Activated T-cell treated with anti-CD3 and anti-CD28 coated beads for 24 hours (primary cell): ENCODE data around the gene METRN.
A peak's percentile ranks its signal among the peaks of the same experiment; 100 is the strongest.

ENCODE experiments used
- DNase-seq: peaks from one replicate; pipeline ENCODE4 v3.0.0-alpha.2; 2020; ENCODE audit warnings: low read depth

METRN gene

DNA sequence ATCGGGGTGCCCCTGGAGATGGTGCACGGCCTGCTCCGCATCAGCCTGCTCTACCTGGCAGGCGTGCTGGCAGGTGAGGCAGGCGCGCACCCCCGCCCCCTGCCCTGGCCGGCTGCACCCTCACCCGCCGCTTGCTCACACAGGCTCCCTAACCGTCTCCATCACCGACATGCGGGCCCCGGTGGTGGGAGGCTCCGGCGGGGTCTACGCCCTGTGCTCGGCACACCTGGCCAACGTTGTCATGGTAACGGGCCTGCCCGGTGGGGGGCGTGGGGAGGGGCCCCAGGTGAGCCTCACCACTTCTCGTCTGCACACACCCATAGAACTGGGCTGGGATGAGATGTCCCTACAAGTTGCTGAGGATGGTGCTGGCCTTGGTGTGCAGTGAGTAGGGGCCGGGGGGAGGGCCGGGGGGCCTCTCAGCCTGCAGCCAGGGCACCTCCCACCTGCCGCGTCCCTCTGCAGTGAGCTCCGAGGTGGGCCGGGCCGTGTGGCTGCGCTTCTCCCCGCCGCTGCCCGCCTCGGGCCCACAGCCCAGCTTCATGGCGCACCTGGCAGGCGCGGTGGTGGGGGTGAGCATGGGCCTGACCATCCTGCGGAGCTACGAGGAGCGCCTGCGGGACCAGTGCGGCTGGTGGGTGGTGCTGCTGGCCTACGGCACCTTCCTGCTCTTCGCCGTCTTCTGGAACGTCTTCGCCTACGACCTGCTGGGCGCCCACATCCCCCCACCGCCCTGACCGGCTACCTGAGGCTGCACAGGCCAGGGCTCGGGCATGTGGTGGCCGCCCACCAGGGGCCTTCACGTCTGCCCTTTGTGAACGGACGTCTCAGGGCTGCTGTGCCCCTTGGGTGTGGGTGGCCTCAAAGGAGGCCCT lies 37.4 kb upstream of the METRN start:
- DNase-seq = no peak

DNA sequence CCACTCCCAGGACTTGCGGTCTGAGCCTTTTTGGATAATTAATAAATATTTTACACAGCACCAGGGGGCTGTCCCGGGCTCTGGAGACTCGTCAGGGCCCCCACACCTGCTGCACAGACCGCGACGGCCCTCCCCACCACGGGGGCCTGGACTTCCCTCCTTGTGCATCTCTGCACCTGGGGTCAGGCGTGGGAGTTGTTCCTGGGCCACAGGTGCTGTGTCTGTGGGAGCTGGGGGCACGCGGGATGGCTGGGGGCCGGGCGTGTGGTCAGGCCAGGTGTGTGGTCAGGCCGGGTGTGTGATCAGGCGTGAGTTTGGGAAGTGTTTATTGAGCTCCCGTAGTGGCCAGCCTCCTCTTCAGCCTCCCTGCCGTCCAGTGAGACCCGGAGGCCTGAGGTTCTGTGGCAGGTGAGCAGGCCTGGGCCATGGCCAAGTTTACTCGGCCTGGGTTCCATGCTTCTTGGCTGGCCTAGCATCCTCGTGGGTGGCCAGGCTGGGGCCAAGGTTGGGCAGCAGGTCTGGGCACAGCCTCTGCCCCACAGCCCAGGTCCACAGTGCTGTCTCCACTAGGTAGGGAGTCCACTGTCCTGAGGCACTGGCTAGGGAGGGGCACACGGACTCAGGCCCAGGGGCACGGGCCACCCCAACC lies 36.6 kb upstream of the METRN start:
- DNase-seq = no peak

DNA sequence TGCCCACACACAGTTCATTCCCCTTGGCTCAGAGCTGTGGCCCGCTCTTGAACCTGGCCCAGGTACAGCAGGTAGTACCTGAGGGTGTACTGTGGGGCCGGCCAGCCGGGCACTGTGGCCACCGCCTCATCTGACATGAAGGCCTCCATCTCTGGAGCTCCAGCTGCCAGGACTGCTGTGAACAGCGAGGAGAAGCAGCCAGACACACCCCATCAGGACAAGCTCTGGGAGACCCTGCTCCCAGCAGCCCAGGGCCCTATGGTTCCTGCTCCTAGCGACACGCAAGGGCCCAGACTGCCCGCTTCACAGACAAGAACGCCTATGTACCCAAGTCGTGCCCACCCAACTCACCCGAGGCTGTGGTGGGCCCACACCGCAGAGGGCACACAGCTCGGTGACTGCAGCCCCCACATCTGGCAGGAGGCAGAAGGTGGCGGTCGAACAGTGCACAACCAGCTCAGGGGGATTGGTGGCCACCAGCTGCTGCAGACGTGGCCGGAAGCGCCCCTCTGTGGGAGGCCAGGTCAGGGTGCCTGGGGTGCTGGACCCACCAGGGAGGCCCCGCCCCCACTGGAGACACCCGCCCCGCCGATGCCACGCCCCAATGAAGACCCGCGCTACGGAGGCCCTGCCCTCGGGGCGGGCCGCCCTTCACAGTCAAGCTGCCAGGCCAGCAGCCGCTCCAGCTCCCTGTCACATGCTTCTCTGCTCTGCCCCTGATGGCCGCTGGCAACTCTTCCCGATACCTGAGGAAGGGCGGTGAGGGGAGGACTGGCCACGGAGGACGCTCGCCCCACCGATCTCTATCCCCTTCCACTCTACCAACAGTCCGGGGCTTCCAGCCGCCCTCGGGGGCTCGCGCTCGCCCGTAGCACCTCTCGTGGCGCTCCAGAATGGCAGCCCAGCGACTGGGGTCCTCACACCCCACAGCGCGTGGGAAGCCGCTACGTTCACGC lies 35.8 kb upstream of the METRN start:
- no peak for DNase-seq

DNA sequence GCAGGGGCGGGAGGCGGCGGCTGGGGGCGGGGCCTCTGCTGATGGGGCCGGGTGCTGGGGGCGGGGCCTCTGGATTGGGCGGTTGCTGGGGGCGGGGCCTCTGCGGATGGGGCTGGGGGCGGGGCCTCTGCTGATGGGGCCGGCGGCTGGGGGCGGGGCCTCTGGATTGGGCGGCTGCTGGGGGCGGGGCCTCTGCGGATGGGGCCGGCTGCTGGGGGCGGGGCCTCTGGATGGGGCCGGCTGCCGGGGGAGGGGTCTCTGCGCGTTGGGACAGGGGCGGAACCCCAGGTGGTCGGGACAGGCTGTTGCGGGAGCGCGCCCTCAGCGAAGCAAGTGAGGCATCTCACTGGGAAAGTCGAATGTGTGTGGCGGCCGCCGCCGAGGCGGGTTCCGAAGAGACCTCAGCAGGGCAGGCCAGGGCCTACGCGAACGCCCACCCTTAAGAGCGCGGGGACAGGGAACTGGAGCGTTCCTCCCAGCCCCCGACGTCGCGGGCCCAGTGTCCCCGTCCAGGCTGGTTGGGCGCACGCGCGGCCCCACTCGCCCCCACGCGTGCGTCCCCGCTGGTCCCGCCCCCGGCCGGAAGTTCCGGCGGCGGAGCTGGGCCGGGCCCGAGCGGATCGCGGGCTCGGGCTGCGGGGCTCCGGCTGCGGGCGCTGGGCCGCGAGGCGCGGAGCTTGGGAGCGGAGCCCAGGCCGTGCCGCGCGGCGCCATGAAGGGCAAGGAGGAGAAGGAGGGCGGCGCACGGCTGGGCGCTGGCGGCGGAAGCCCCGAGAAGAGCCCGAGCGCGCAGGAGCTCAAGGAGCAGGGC lies 34.9 kb upstream of the METRN start, which contains the start of gene STUB1:
STUB1 (plus strand) TSS at position 597 of the 811 bp plus-strand sequence; CDS start at position 713, 116 bp downstream.
- DNase-seq = peak; percentile 86

DNA sequence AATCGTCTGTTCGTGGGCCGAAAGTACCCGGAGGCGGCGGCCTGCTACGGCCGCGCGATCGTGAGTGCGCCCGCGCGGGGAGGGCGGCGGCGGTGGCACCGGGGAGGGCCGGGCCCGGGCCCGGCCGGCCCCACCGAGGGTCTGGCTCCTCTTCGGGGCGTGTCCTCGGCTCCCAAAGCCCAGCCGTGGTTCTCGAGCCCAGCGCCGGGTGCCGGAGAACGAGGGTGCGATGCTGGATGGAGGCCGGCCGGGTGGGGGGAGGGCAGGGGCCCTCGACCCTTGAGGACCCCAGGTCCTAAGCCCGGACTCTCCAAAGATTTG lies 34.3 kb upstream of the METRN start:
- no peak for DNase-seq

DNA sequence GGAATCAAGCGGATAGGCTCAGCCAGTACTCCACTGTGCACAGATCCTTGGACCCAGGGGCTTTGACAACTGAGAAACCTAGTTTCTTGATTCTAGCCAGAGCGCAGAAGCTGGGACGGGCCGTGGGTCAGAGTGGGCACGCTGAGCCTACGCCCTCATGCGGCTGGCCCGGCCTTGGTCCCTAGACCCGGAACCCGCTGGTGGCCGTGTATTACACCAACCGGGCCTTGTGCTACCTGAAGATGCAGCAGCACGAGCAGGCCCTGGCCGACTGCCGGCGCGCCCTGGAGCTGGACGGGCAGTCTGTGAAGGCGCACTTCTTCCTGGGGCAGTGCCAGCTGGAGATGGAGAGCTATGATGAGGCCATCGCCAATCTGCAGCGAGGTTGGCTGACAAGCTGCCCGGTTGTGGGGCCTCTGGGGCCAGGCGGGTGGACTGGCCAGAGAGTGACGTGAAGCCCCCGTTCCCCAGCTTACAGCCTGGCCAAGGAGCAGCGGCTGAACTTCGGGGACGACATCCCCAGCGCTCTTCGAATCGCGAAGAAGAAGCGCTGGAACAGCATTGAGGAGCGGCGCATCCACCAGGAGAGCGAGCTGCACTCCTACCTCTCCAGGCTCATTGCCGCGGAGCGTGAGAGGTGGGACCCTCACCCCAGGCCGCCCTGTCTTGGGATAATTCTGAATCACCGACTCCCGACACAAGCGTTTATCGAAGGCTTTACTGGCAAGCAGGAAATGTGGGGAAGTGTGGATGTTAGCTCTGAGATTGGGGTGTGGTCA lies 33.8 kb upstream of the METRN start:
- no peak for DNase-seq

DNA sequence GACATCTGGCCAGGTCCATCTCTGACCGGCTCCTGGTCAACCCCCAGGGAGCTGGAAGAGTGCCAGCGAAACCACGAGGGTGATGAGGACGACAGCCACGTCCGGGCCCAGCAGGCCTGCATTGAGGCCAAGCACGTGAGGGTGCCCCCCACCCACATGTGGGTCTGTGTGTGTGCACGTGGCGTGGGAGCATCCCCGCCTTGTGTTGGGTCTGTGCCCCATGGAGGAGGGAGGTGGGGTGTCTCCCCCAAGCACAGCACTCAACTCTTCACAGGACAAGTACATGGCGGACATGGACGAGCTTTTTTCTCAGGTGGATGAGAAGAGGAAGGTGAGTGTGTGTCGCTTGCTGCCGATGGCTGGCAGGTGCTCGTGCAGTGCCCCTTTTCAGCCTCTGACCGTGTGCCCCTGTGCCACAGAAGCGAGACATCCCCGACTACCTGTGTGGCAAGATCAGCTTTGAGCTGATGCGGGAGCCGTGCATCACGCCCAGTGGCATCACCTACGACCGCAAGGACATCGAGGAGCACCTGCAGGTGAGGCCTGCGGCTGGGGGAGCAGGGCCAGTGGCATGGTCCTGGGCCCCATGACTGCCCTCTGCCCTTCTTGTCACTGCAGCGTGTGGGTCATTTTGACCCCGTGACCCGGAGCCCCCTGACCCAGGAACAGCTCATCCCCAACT lies 33.0 kb upstream of the METRN start:
- no peak for DNase-seq

DNA sequence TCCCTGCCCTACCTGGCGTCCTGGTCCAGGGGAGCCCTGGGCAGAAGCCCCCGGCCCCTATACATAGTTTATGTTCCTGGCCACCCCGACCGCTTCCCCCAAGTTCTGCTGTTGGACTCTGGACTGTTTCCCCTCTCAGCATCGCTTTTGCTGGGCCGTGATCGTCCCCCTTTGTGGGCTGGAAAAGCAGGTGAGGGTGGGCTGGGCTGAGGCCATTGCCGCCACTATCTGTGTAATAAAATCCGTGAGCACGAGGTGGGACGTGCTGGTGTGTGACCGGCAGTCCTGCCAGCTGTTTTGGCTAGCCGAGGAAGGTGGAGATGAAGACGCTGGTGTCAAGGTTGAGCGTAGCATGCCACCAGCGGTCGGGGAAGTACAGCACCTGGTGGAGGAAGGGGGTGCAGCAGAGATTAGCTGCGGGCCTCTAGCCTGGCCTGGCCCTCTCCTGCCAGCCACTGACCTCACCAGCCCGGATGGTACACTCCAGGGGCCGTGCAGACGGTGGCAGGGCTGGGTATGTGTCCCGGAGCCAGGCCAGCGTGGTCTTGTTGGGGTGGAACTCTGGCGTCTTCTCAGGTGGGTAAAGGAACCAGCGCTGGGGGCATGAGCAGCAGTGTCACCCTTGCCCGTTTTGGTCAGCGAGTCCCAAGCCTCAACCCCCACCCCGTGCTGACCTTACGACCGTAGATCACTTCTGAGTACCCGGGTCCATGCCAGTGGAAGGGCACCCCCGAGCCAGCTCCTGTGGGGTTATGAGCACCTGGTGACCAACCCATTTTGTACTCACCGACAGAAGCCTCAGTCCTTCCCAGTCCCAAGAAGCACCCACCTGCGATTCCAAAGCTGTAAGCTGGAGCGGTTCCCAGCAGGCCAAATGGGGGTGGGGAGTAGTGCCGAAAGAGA lies 32.2 kb upstream of the METRN start:
- DNase-seq = no peak

DNA sequence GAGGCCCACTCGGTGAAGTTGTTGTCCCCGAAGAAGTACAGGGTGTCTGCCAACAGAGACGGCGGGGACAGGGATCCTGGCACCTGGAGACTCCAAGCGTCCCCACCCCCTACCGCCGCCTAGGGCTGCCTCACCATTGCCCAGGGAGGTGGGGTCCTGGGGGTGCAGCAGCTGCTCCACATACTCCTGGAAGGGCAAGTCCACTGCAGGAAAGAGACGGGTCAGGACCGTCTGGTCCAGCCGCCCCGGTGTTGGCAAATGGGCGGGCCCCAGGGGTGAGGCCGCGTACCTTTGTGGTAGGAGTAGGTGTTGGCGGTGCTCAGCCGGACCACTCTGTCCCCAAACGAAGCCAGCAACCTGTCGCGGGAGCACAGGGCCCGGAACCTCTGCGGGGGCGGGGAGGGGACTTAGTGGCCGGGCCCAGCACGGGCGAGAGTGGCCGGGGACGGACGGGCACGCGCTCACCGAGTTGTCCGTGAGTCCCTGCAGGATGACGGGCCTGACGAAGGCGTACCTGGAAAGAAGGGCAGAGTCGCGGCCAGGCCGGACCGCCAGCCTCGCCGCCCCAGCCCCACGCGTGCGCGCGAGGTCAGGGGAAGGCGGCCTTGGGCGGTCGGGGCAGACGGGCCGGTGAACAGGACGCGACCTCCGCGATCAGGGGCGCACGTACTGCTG lies 31.4 kb upstream of the METRN start:
- no peak for DNase-seq

DNA sequence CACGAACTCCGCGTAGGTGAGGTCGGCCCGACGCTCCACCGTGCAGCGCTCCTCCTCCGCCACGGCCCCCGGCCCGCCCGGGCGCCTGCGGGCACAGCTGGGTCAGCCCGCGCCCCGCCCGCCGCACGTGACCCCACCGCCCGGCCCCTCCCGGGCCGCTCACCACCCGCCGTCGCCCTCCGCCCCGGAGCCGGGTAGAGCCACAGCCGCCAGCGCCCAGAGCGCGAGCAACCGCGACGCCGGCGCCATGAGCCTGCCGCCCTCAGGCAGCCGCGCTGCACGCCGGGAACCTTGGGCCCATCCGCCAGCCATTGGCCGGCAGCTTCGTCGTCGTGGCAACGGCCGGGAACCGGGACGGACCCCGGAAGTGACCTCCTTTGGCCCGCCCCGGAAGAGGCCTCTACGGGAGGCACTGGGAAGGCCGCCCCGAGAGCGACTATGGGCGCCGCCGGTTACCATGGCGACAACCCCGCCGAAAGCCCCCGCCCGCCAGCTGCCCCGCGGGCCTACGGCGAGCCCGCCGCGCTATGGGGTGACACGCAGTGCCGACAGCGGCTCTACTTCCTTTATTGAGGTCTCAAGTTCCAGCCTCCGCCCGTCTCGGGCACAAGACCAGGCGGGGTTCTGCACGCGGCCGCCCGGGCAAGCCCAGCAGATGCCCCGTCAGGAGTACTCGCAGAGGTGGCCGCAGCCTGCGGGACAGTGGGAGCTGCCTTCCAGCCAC lies 30.7 kb upstream of the METRN start, which contains the start of gene JMJD8:
JMJD8 (minus strand) TSS at position 264 of the 724 bp plus-strand sequence; CDS start at position 249, 15 bp downstream.
- DNase-seq = peak; percentile 98

DNA sequence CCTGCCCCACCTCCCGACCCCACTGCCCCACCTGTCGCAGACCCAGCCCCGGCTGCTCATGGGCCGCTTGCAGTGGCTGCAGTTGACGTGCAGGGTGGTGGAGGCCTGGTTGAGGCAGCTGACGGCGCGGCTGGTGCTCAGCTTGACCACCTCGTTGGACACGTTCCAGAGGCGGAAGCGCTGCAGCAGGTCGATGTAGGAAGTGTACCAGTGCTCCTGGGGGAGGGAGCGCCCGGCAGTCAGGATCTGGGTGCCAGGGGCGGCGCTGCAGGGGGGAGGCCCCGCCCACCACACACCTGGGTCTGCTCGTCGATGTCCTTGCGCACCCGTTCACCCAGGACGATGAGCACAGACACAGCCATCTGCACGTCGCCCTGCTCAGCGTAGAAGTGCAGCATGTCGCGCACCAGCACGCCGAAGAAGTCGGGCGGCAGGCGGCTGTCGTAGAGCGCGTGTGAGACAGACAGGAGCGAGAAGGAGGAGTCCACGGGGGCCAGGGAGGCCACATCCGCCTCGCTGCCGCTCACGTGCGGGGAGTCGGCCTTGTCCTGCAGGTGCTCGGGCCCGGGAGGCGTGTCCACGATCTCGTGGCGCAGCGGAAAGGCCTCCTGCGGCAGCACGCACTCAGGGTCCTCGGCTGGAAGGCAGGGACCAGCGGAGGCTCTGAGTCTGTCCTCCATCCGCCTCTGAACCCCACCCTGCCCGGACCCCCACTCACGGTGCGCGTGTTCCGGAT lies 29.8 kb upstream of the METRN start:
- no peak for DNase-seq

DNA sequence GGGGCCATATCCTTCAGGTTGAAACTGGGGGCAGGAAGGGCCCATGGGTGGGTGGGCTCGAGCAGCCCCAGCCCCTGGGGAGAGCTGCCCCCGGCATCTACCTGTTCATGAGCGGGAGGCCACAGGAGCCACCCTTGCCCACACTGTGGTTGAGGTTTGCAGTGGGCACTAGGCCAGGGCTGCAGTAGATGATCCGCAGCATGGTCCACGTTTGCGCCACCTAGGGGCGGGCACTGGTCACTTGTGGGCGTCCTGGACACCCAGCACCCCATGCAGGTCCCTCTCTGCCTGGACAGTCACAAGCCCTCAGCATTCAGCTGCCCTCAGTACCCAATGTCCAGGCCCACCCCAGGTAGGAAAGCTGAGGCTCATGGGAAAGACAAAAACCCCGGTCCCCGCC lies 29.0 kb upstream of the METRN start:
- DNase-seq = no peak

DNA sequence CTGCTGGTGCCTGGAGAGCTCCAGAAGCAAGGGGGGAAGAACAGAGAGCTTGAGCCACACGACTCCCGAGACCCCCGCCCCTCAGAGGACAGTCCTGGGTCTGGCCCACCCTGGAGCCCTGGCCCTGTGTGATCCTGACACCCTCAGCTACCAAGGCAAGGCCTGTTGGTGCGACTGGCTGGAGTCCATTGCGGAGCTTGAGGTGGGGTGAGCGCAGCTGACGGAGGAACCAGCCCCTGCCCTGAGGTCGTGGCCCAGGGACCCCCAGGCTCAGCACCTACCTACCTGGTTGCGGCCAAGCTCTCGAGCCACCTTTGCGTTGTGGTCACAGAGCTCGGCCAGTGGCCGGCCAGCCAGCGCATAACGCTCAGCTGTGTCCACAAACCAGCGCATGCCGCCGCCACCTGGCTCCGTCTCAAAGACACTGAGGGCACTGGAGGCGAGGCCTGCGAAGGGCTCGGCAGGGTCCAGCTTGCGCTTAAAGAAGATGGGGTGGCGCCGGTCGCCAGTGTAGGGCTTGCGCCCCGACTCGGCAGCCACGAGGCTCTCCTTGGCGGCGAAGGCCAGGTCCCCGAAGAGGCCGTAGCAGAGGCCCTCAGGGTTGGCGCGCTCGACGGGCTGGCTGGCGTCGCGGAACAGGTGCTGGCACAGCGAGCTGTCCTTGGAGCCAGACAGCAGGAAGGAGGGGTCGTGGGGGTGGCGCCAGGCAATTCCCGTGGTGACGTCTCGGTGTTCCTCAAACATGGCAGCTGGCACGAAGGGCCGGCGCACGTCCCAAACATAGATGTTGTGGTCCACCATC lies 28.3 kb upstream of the METRN start:
- DNase-seq = no peak

DNA sequence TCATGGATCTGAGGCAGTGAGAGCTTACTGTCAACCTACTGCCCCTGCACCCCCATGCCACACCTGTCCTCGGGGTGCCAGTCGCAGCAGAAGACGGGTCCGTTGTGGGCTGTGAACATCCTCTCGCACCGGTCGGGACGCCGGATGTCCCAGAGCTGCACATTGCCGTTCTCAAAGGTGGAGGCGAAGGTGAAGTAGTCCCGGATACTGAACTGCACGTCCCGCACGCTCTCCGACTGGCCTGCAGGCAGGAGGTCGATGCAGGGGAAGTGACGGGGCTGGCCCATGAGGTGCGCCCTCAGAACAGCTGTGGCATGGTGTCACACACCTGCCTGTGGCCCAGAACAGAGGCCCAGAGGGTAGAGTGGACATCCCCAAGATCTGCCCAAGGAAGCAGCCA lies 27.4 kb upstream of the METRN start:
- DNase-seq = no peak

DNA sequence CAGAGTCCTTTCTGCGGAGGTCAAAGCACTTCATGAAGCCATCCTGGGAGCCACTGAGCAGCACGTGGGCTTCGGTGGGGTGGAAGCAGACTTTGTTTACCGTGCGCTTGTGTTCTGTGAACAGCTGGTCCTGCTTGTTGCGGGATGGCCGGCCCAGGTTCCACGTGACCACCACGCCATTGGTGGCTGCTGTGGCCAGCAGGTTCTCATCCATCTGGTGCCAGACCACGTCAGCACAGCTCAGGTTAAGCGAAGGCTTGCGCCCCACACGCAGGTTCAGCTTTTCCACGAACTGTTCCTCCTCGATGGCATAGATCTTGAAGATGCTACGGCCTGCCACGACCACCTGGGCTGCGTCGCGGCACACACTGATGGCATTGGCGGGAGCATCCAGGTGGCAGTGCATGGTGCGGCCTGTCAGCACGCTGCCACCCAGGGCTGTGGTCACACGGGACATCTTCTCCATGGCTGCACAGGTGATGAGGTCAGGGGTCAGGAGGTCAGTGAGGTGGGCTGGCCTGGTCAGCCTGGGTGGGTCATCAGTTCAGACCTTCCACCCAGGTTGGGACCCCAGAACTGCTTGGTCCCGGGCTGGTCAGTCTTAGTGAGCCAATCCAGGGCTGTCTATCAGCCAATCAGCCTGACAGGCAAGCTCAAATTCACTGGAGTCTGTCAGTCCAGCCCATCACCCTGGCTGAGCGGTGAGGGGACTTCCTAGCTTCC lies 25.6 kb upstream of the METRN start:
- DNase-seq = no peak
